ENCODE measurements around the gene CDR2.
A peak's percentile ranks its signal among the peaks of the same experiment; 100 is the strongest.

CDR2 gene

GRCh38 chr16:22369221-22369811, 5.1 kb downstream of the CDR2 start (continued):
- TF ChIP-seq ZNF24 (tag by site-specific recombination; IDR thresholded peaks at IDR 0.05) (no peak), ZNF837 (tag by site-specific recombination; IDR thresholded peaks at IDR 0.05) (no peak), GLI4 (tag by site-specific recombination; IDR thresholded peaks at IDR 0.05) (no peak), OSR2 (tag by site-specific recombination; IDR thresholded peaks at IDR 0.05) (peak; percentile 40; the same call in 1 of the 2 replicates), ZNF677 (tag by site-specific recombination; IDR thresholded peaks at IDR 0.05) (no peak), ZNF701 (tag by site-specific recombination; IDR thresholded peaks at IDR 0.05) (no peak), PRDM6 (tag by site-specific recombination; IDR thresholded peaks at IDR 0.05) (peak; percentile 78), ZBTB6 (tag by site-specific recombination; IDR thresholded peaks at IDR 0.05) (no peak), ZNF548 (tag by site-specific recombination; IDR thresholded peaks at IDR 0.05) (no peak), TRIM28 (IDR thresholded peaks at IDR 0.05; ENCODE audit: borderline replicate concordance, low read length) (no peak), ZBTB20 (tag by site-specific recombination; IDR thresholded peaks at IDR 0.05) (no peak), ZNF433 (tag by site-specific recombination; IDR thresholded peaks at IDR 0.05; ENCODE audit: low read depth) (no peak)
- TF ChIP-seq, protein P1, sequence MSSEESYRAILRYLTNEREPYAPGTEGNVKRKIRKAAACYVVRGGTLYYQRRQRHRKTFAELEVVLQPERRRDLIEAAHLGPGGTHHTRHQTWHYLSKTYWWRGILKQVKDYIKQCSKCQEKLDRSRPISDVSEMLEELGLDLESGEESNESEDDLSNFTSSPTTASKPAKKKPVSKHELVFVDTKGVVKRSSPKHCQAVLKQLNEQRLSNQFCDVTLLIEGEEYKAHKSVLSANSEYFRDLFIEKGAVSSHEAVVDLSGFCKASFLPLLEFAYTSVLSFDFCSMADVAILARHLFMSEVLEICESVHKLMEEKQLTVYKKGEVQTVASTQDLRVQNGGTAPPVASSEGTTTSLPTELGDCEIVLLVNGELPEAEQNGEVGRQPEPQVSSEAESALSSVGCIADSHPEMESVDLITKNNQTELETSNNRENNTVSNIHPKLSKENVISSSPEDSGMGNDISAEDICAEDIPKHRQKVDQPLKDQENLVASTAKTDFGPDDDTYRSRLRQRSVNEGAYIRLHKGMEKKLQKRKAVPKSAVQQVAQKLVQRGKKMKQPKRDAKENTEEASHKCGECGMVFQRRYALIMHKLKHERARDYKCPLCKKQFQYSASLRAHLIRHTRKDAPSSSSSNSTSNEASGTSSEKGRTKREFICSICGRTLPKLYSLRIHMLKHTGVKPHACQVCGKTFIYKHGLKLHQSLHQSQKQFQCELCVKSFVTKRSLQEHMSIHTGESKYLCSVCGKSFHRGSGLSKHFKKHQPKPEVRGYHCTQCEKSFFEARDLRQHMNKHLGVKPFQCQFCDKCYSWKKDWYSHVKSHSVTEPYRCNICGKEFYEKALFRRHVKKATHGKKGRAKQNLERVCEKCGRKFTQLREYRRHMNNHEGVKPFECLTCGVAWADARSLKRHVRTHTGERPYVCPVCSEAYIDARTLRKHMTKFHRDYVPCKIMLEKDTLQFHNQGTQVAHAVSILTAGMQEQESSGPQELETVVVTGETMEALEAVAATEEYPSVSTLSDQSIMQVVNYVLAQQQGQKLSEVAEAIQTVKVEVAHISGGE (tag by site-specific recombination; conservative IDR thresholded peaks at IDR 0.05; ENCODE audit: low read depth): peak; percentile 41; the same call in 1 of the 2 replicates
- TF ChIP-seq, protein P2, sequence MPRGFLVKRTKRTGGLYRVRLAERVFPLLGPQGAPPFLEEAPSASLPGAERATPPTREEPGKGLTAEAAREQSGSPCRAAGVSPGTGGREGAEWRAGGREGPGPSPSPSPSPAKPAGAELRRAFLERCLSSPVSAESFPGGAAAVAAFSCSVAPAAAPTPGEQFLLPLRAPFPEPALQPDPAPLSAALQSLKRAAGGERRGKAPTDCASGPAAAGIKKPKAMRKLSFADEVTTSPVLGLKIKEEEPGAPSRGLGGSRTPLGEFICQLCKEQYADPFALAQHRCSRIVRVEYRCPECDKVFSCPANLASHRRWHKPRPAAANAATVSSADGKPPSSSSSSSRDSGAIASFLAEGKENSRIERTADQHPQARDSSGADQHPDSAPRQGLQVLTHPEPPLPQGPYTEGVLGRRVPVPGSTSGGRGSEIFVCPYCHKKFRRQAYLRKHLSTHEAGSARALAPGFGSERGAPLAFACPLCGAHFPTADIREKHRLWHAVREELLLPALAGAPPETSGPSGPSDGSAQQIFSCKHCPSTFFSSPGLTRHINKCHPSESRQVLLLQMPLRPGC (tag by site-specific recombination; IDR thresholded peaks at IDR 0.05): no peak
- TF ChIP-seq, protein P3, sequence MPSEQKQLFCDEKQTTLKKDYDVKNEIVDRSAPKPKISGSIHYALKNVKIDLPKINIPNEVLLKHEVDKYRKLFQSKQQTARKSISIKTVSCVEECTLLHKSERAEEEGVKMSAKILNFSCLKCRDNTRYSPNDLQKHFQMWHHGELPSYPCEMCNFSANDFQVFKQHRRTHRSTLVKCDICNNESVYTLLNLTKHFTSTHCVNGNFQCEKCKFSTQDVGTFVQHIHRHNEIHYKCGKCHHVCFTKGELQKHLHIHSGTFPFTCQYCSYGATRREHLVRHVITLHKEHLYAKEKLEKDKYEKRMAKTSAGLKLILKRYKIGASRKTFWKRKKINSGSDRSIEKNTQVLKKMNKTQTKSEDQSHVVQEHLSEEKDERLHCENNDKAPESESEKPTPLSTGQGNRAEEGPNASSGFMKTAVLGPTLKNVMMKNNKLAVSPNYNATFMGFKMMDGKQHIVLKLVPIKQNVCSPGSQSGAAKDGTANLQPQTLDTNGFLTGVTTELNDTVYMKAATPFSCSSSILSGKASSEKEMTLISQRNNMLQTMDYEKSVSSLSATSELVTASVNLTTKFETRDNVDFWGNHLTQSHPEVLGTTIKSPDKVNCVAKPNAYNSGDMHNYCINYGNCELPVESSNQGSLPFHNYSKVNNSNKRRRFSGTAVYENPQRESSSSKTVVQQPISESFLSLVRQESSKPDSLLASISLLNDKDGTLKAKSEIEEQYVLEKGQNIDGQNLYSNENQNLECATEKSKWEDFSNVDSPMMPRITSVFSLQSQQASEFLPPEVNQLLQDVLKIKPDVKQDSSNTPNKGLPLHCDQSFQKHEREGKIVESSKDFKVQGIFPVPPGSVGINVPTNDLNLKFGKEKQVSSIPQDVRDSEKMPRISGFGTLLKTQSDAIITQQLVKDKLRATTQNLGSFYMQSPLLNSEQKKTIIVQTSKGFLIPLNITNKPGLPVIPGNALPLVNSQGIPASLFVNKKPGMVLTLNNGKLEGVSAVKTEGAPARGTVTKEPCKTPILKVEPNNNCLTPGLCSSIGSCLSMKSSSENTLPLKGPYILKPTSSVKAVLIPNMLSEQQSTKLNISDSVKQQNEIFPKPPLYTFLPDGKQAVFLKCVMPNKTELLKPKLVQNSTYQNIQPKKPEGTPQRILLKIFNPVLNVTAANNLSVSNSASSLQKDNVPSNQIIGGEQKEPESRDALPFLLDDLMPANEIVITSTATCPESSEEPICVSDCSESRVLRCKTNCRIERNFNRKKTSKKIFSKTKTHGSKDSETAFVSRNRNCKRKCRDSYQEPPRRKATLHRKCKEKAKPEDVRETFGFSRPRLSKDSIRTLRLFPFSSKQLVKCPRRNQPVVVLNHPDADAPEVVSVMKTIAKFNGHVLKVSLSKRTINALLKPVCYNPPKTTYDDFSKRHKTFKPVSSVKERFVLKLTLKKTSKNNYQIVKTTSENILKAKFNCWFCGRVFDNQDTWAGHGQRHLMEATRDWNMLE (tag by site-specific recombination; conservative IDR thresholded peaks at IDR 0.05; ENCODE audit: low read depth): peak; percentile 43; the same call in 1 of the 2 replicates
